K562 (cell line): ENCODE data around the gene ASB7. TPM values are rescaled to one million over a fixed set of nuclear protein-coding genes. Genes with fewer than 3 reads are reported as not detected.

Source experiments
- ATAC-seq: fragments of 200-7000 bp; cut with Tn5 transposase; 3 replicates; pipeline ENCODE4 v1.9.1; 2020; ENCODE audit warnings: moderate library complexity
- BruUV-seq: library from RNA; stranded (reverse); fragments of 400-500 nt; replicated peaks from 2 replicates; lab custom pipeline; 2021; lab: Mats Ljungman, UMichigan
- CTCF ChIA-PET: fragments of 300-600 bp; formaldehyde crosslinking; extraction: SDS; loops from one replicate; lab custom pipeline; 2021; ENCODE audit warnings: low intra/inter-chr PET ratio; lab: Yijun Ruan, JAX
- POLR2A ChIA-PET: fragments of 300-600, 350-650 bp; sonication (Branson Sonifier 250); formaldehyde crosslinking; extraction: SDS; loops from one replicate; lab custom pipeline; 2021; ENCODE audit warnings: antibody characterized with exemption, inconsistent platforms; lab: Yijun Ruan, JAX
- DNase-seq, 4 experiments: peaks; one replicate each; pipeline versions ENCODE4 v3.0.0 to v3.0.0-alpha.2; 2011 to 2018; ENCODE audit warnings: low spot score in 3 of 4, mixed read lengths in 3 of 4; ENCODE audit errors: extremely low read depth in 1 of 4
- FAIRE-seq: peaks from 2 replicates; lab custom pipeline; 2011; peaks lifted over from hg19 to GRCh38; lab: Jason Lieb, UNC
- H2AFZ ChIP-seq: 2 replicates; pipeline ENCODE4 v1.6.0; 2011; ENCODE audit warnings: low read depth, low read length, control low read depth, inconsistent platforms
- H3K27ac ChIP-seq: fragments of 200-600 bp; 3 replicates; pipeline ENCODE4 v1.8.0; 2011; ENCODE audit warnings: low read depth, mild to moderate bottlenecking, control low read depth, inconsistent platforms, low read length, moderate library complexity, mixed read lengths; ENCODE audit errors: extremely low read depth
- H3K27me3 ChIP-seq, 2 experiments: fragments of 300-600 bp in 1 of 2; 2 replicates in 1 of 2; 3 replicates in 1 of 2; pipeline versions ENCODE4 v1.6.0 to v1.8.0; 2011; ENCODE audit warnings: inconsistent platforms in 2 of 2, low read length in 2 of 2, mild to moderate bottlenecking in 1 of 2, mixed read lengths in 1 of 2, moderate library complexity in 1 of 2; ENCODE audit not compliant: control insufficient read depth in 2 of 2, insufficient read depth in 2 of 2
- H3K36me3 ChIP-seq: fragments of 300-600 bp; 3 replicates; pipeline ENCODE4 v1.8.0; 2011; ENCODE audit warnings: mild to moderate bottlenecking, low read length, inconsistent platforms; ENCODE audit not compliant: control insufficient read depth, insufficient read depth
- H3K4me1 ChIP-seq, 2 experiments: fragments of 200-600 bp in 1 of 2; replicated peaks in 1 of 2; 2 replicates in 1 of 2; 3 replicates in 1 of 2; pipeline versions ENCODE4 v1.5.1 to v1.8.0; 2011; ENCODE audit warnings: inconsistent platforms in 2 of 2, low read length in 2 of 2, mild to moderate bottlenecking in 1 of 2, mixed read lengths in 1 of 2, moderate library complexity in 1 of 2; ENCODE audit not compliant: control insufficient read depth in 2 of 2, insufficient read depth in 2 of 2
- H3K4me2 ChIP-seq: 2 replicates; pipeline ENCODE4 v1.6.1; 2011; ENCODE audit warnings: low read length, control low read depth, inconsistent platforms, mixed read lengths; ENCODE audit not compliant: insufficient read depth
- H3K4me3 ChIP-seq: fragments of 200-600 bp; sonication (generic), shearing (Covaris generic); 2 replicates; pipeline ENCODE4 v1.5.1; 2016; ENCODE audit warnings: control low read depth, inconsistent platforms
- H3K79me2 ChIP-seq: fragments of 200-600 bp; 3 replicates; pipeline ENCODE4 v1.8.0; 2011; ENCODE audit warnings: low read length, inconsistent platforms; ENCODE audit not compliant: control insufficient read depth, insufficient read depth
- H3K9ac ChIP-seq, 2 experiments: 2 replicates each; pipeline versions ENCODE4 v1.6.0 to v1.6.1; 2011; ENCODE audit warnings: low read depth in 2 of 2, low read length in 2 of 2, control low read depth in 1 of 2, inconsistent platforms in 1 of 2, mild to moderate bottlenecking in 1 of 2, mixed read lengths in 1 of 2; ENCODE audit not compliant: insufficient read depth in 1 of 2
- H3K9me1 ChIP-seq: one replicate; pipeline ENCODE4 v1.6.0; 2011; ENCODE audit warnings: inconsistent platforms, mild to moderate bottlenecking, low read length, moderate library complexity; ENCODE audit not compliant: control insufficient read depth, insufficient read depth
- H3K9me3 ChIP-seq: replicated peaks from 2 replicates; pipeline ENCODE4 v1.5.1; 2011; ENCODE audit warnings: low read depth, low read length, inconsistent platforms; ENCODE audit not compliant: control insufficient read depth, insufficient read depth
- H4K20me1 ChIP-seq: replicated peaks from 2 replicates; pipeline ENCODE4 v1.6.1; 2011; ENCODE audit warnings: low read length, inconsistent platforms, mixed read lengths; ENCODE audit not compliant: control insufficient read depth, insufficient read depth
- CBFB ChIP-seq: sonication (generic); formaldehyde crosslinking; IDR thresholded peaks from 2 replicates; pipeline ENCODE4 v1.4.0; 2020; ENCODE audit warnings: mild to moderate bottlenecking, missing genetic modification reagents
- CEBPG ChIP-seq, 3 experiments: fragments of 200-800 bp in 1 of 3; sonication (Bioruptor generic) in 1 of 3; sonication (generic) in 1 of 3; formaldehyde crosslinking in 1 of 3; IDR thresholded peaks in 2 of 3; conservative IDR thresholded peaks in 1 of 3; 2 replicates each; pipeline versions ENCODE4 v1.6.1 to v1.8.0; 2016 to 2022; ENCODE audit warnings: missing compliant biosample characterization in 2 of 3, missing genetic modification characterization in 2 of 3, mild to moderate bottlenecking in 1 of 3, missing genetic modification reagents in 1 of 3
- CUX1 ChIP-seq: fragments of 200-800 bp; sonication (Bioruptor generic); IDR thresholded peaks from 2 replicates; pipeline ENCODE4 v1.6.1; 2016; ENCODE audit warnings: missing genetic modification characterization, missing compliant biosample characterization
- WGBS: fragments of 100-300 bp; shearing (Covaris generic); methylation state at CpG from one replicate; pipeline ENCODE4 v1.1.6; 2016; ENCODE audit warnings: low coverage, mixed read lengths; ENCODE audit not compliant: insufficient coverage; ENCODE audit errors: missing lambda C conversion rate; 5-methylcytosine and 5-hydroxymethylcytosine counted together
- in situ Hi-C: fragments of 300-500 bp; cut with MboI; formaldehyde crosslinking; loops from 4 replicates; pipeline ENCODE4 v1.15.0; 2018; ENCODE audit warnings: inconsistent platforms, mixed read lengths
- intact Hi-C: fragments of 100-400 bp; cut with micrococcal nuclease; formaldehyde crosslinking; loops from 2 replicates; pipeline ENCODE4 v1.14.2; 2022
- polyA plus RNA-seq, 8 experiments: library from polyadenylated mRNA; depleted of rRNA in 4 of 8; stranded (reverse) in 5 of 8; unstranded in 3 of 8; fragments of >200 nt; fragmentation: Nextera tagmentation in 2 of 8; fragmentation: Illumina TruSeq in 1 of 8; extraction: Ambion mirVana in 2 of 8; extraction: Trizol in 1 of 8; gene quantifications; 2 replicates each; pipeline versions ENCODE4 v1.2.1 to v1.2.3, GENCODE V29; 2011 to 2014; ENCODE audit warnings: inconsistent platforms in 1 of 8, missing spikeins in 1 of 8
- total RNA-seq, 7 experiments: library from RNA; depleted of rRNA in 6 of 7; stranded (reverse); fragments of >200 nt in 6 of 7; fragmentation: Illumina TruSeq in 2 of 7; extraction: Trizol in 2 of 7; gene quantifications; 2 replicates each; pipeline versions ENCODE4 v1.2.1 to v1.2.3, GENCODE V29; 2011 to 2021; ENCODE audit warnings: low replicate concordance in 1 of 7

ASB7 gene
- total and polyA plus RNA-seq, 9 of the 15 experiments (the other 6 are each of a cell fraction or from before 2014, with no cell fraction given): 1.8 to 10.1 (median 6.8) TPM

DNA sequence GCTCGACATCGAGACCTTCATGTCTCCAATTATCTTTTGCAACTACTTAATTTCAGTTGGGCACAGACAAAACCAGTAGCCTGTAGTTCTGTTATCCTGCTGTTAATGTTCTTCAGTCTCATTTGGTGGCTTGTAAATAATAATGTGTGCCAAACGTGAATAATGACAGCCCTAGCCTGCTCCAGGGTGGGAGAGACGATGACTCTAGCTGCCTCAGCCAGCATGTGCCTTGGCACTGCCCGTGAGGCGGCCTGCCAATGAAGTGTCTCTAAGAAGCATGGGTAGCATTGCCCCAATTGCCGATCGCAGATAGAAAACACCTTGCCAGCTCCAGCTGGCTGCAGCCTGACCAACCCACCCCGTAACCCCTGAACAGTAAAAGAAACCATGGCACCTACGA, 58.8 kb downstream of the ASB7 start:
- Histone ChIP-seq H3K36me3 (no peaks in the 10 kb centered on the region), H3K27me3 (peaks cover 46 to 73% of the 10 kb centered on the region in 2 experiments), H3K4me2 (no peak overlapping the region), H2AFZ (no peak overlapping the region), H3K9me1 (no peaks in the 10 kb centered on the region), H3K9me3 (no peaks in the 10 kb centered on the region), H3K9ac (no peak overlapping the region), H3K4me3 (no peak overlapping the region), H3K4me1 (no peaks in the 10 kb centered on the region), H3K27ac (no peak overlapping the region), H3K79me2 (no peaks in the 10 kb centered on the region), H4K20me1 (no peaks in the 10 kb centered on the region; the same call in 1 of the 2 replicates)
- POLR2A ChIA-PET: no interaction called here
- CTCF ChIA-PET: no interaction called here
- no TSS peak for BruUV-seq
- in situ Hi-C loops (no loop called here), intact Hi-C loops (no loop called here)
- DNase-seq (no peak), ATAC-seq (no peak), FAIRE-seq (no peak)
- TF ChIP-seq CEBPG (CRISPR knock-in tag; IDR thresholded peaks at IDR 0.05) (no peak), CEBPG (tag; conservative IDR thresholded peaks at IDR 0.05 in 1 of 2, IDR thresholded peaks at IDR 0.05 in 1 of 2) (no peak), CUX1 (CRISPR knock-in tag) (no peak), CBFB (CRISPR knock-in tag) (no peak)
- WGBS: 4% methylated on average over 10 of the region's 10 CpGs
